HG03432 (cell line): ENCODE results near the gene PRR7.
"Not testable (repeated sequence)": the region's sequence is repeated elsewhere in the genome, so short reads cannot be mapped to it uniquely, and the experiment has no call there.

Experiments used
- ATAC-seq: cut with Tn5 transposase; IDR thresholded peaks from one replicate; pipeline ENCODE4 v1.9.1; 2021; ENCODE audit warnings: mild to moderate bottlenecking, moderate library complexity; ENCODE audit not compliant: unreplicated experiment

The PRR7 gene

GRCh38 chr5:177483042-177483441 is 36.4 kb downstream of the PRR7 start:
- no peak for ATAC-seq

DNA sequence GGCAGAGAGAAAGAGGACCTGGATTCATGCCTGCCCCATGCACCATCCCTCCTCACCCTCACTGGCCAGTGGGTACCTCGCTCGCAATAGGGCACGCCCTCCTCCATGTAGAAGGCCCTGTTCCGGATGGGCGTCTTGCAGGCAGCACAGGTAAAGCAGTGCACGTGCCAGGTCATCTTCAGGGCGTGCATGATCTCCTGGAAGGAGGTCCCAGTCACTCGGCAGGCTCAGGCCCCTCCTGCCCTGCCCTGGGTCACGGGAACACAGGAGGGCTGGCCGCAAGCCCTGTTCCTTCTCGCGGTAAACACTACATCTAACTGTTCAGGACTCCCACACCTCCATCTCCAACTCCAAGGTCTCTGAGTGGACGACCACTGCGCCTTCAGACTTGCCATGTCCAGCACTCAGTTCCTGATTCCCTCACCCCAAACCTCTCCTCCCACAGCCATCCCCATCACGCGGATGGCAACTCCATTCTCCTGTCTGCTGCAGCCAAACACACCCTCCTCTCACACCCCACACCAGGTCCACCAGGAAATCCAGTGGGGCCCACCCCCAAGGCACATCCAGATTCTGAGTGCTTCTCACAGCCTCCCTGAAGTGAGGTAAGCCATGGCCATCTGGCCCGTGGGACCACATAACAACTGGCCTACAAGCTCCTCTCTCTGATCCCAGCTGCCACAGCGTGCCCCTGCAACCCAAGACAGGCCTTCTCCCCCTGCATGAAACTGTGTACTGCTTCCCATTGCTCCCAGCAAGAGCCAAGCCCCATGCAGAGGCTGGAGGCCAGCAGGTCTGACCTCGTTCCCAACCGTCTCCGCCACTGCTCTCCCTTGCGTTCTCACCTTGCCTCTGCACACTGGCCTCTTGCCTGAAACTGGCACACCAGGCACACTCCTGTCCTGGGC is 37.6 kb downstream of the PRR7 start:
- ATAC-seq, result no peak

DNA sequence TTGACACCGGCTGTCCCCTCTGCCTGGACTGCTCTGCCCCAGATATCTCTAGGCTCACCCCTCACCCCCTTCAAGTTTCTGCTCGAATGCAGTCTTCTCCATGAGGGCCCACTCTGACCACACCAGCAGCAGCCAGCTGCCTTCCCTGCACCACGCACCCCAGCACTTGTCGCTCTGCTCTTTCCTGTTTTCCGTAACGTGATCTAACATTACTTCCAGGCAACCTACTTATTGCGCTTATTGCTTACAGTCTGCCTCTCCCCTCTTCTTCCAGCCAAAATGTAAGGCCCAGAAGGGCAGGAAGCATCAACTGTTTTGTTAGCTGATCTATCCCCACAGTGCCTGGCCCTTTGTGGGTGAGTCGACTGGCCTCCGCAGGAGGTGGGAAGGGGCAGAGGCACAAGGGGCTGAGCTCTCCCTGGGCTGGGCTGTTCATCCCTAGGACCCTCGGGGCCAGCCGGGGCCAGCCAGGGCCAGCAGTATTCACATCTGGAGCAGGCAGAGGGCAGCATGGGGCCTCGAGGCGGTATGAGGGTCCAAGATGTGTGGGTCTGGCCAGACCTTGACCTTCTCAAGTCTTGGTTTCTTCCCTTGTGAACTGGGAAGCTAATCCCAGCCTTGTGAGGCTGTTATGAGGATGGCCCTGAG is 38.4 kb downstream of the PRR7 start:
- no peak for ATAC-seq

DNA sequence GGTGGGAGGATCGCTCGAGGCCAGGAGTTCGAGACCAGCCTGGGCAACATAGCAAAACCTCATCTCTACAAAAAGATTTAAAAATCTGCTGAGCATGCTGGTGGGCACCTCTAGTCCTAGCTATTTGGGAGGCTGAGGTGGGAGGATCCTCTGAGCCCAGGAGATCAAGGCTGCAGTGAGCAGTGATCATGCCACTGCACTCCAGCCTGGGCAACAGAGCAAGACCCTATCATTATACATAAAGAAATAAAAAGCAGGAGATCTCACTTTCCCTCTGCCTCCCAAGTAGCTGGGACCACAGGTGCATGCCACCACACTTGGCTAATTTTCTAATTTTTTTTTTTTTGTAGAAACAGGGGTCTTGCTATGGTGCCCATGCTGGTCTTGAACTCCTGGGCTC is 39.1 kb downstream of the PRR7 start:
- ATAC-seq, result not testable (repeated sequence)

- ATAC-seq, result no peak
These were observed 39.6 kb downstream of the PRR7 start for GRCh38 chr5:177486256-177486655.

DNA sequence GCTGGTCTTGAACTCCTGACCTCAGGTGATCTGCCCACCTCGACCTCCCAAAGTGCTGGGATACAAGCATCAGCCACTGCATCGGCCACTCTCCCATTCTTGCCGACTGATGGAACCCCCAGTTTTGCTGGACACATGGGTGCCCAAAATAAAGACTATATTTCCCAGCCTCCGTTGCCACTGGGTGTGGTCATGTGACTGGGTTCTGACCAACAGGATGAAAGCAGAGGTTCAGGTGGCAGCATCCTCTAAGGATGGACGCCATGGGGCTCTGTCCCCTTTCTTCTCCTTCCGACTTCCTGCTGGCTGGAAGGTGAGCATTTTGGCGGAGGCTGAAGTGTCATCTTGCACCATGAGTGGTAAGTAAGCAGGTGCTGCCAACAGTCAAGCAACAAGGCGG is 40.5 kb downstream of the PRR7 start:
- no peak for ATAC-seq

DNA sequence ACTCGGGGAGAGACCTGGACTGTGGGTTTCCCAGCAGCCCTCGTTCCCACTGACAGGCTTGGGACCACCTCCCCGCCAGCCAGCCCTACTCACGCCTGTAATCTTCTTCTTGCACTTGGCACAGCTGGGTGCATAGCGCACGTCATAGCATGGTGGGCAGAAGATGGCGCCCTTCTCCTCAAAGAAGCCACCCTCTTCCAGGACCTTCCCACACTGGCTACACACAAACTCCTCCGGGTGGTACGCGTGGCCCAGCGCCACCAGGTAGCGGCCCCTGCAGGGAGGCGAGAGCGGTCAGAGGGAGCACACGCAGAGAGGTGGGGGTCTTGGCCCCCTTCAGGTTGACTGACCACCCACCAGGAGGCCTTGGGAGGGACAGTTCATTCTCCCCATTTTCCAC is 41.4 kb downstream of the PRR7 start:
- no peak for ATAC-seq

- no peak for ATAC-seq
These were observed 42.6 kb downstream of the PRR7 start for GRCh38 chr5:177489119-177489716.

DNA sequence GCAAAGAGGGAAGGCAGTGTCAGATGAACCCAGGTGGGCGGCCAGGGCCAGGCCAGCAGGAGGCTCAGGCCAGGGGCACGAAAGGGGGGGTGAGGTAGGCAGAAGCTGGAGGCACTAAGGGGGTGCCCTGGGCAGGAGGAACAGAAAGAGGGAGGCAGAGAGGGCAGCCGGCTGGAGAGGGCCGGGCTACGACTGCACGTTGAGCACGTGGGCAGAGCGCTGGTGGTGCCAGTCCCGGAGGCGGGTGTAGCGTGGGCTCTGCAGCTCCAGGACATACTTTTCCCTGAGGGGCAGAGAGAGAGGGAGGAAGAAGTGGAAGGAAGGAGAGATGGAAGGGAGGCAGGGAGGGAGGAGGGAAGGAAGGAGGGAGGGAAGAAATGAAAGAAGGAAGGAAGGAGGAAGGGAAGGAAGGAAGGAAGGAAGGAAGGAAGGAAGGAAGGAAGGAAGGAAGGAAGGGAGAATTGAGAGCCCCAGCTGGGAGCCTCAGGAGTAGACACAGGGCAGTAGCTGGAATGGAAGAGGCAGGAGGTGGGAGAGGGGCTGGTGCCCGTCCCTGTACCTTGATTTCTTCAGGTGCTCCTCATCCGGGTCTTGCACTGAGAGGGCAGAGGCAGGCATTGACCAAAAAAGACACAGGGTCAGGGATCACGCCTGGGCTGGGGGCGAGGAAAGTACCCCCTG is 43.8 kb downstream of the PRR7 start:
- no peak for ATAC-seq

- ATAC-seq, result no peak
These were observed 44.4 kb downstream of the PRR7 start for GRCh38 chr5:177490992-177491391.

DNA sequence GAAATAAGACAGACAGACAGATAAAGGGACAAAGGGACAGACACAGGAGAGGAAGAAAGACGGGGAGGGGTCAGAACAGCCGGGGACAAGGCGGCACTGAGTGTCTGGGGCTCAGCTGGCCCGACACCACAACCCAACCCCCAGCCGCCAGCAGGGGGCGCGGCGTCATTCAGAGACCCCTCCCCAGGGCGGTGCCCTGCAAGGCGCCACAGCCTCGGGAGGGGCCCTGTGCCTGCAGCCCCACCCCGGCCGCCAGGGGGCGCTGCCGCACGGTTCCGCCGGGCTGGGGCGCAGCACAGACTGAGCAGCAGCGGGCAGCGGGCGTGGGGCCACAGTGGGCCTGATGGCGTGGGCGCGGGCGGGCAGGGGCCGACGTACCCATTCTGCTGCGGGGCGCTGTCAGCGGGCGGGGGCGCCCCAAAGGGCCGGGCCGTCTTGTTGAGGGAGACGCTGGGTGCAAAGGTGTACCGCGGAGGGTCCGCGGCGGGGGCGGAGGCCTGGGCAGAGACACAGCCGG is 44.9 kb downstream of the PRR7 start:
- ATAC-seq, result no peak

- ATAC-seq, result no peak
These were observed 45.6 kb downstream of the PRR7 start for GRCh38 chr5:177491983-177492746.

DNA sequence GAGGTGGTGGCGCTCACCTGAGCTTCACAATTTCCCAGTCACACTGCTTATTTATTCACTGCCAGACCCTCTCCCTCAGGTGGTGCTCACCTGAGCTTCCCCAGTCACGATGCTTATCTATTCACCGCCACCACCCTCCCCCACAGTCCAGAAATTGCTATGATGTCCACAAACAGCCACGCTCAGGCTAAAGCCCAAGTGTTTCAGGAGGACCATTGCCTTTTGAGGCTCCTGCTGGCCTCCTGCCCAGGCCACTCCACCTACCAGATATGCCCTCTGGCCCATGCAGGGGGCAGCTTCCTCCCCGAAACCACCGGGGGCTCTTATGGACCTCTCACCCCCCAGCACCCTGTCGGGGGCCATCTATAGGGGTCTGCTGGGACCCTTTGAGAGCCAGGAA is 46.2 kb downstream of the PRR7 start:
- no peak for ATAC-seq

- ATAC-seq, result no peak
These were observed 47.3 kb downstream of the PRR7 start for GRCh38 chr5:177493795-177494345.

DNA sequence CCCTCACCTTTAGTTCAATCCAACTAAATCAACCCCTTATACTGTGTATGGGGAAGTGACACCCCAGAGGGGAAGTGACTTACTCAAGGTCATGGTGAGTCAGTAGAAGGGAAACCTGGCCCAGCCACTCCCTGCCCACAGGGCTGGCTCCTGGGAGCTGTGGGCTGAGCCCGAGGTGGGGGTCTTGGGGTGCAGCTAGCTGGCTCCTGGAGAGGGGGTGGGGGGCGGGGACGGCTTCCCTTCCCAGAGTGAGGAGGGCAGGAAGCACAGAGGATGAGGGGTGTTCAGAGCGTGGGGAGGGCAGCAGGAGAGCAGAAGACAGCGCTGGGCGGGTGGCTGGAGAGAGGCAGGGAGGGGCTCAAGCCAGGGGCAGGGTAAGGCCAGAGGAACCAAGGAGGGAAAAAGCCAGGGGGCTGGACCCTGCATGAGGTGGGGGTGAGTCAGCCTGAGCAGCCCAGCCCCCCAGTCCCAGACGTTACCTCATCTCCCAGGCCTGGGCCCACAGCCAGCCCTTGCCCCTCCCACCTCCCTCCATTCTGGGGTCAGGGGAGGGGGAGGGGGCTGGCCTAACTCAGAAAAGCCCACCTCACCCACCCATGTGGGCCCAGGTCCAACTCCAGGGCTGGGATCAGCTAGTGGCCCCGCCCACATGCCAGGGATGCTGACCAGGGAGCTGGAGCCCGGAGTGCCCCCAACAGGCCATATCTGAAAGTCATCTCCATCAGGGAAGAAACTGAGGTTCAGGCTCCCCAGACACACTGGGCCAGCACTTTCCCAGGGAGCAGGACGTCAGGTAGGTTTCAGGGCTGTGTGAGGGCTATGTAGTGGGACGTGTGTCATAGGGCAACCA is 48.0 kb downstream of the PRR7 start:
- no peak for ATAC-seq

- ATAC-seq, result no peak
These were observed 48.8 kb downstream of the PRR7 start for GRCh38 chr5:177495243-177496060.

DNA sequence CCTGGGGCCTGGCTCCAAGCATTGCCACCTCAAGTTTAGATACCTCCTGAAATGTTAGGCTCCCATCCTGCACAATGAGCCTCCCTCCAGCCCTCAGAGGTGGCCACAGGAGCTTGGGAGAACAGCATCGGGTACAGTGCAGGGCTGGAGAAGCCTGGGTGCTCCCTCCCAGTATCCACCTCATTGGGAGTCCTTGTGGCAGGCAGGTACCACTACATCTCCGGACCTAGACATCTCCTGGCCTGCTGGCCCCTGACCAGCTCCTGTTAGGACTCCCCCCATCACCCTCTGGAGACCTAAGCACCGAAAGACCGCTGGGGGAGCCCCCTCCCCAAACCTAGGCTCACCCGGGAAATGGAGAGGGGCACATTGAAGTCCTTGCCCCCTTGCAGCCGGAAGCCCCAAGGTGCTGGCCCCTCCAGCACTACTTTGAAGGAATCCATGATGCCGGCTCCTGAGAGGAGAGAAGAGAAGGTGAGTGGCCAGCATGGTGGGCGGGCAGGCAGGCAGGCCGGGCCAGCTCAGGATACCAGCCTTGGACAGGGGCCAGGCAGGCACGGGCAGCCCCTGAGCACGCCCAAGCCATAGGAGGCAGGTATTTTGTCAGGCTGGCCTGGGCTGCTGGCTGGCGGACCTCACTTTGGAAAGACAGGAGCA is 49.6 kb downstream of the PRR7 start:
- no peak for ATAC-seq
